ENCODE results near the gene JAKMIP2.

JAKMIP2 gene

DNA sequence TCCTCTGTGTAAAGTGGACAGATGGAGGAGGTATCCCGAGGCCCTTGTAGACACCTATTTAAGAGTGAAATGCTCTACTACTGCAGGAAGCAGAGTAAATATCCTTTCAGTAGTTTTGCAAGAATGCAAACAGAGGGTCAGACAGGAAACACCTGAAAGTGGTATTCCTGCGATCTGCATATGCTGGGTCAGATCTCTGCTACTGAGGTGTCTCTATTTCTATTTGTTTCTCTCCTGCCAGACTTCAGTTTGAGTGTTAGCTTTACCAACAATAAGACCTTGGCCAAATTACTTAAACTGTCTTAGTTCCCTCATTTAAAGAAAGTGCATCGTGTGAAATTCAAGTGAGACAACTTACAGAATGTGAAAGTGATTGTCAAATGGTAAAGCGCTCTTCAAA lies 47.6 kb downstream of the JAKMIP2 start:
- H3K27me3 ChIP-seq (ENCODE audit: insufficient read depth, low read length, poor library complexity, severe bottlenecking): no peaks in the 10 kb centered on the region
- H4K20me1 ChIP-seq (ENCODE audit: insufficient read depth, low read length, poor library complexity, severe bottlenecking): no peaks in the 10 kb centered on the region
- TF ChIP-seq, protein P1, sequence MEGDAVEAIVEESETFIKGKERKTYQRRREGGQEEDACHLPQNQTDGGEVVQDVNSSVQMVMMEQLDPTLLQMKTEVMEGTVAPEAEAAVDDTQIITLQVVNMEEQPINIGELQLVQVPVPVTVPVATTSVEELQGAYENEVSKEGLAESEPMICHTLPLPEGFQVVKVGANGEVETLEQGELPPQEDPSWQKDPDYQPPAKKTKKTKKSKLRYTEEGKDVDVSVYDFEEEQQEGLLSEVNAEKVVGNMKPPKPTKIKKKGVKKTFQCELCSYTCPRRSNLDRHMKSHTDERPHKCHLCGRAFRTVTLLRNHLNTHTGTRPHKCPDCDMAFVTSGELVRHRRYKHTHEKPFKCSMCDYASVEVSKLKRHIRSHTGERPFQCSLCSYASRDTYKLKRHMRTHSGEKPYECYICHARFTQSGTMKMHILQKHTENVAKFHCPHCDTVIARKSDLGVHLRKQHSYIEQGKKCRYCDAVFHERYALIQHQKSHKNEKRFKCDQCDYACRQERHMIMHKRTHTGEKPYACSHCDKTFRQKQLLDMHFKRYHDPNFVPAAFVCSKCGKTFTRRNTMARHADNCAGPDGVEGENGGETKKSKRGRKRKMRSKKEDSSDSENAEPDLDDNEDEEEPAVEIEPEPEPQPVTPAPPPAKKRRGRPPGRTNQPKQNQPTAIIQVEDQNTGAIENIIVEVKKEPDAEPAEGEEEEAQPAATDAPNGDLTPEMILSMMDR (conservative IDR thresholded peaks at IDR 0.05; ENCODE audit: low read length): no peak
- no peak for TF ChIP-seq EZH2phosphoT487 (IDR thresholded peaks at IDR 0.05; ENCODE audit: borderline replicate concordance)
- no peaks in the 10 kb centered on the region for H3K9me2 ChIP-seq (replicated peaks; ENCODE audit: low read depth, low read length)
- no peaks in the 10 kb centered on the region for H3K79me2 ChIP-seq (ENCODE audit: insufficient read depth, low read length)
- no peaks in the 10 kb centered on the region for H3K36me3 ChIP-seq (ENCODE audit: insufficient read depth, low read length)
- peak overlapping the region; percentile 51 for H3K4me2 ChIP-seq (ENCODE audit: low read depth, low read length, poor library complexity, severe bottlenecking)
- H3F3A ChIP-seq (ENCODE audit: low read depth): no peaks in the 10 kb centered on the region
- H2AFZ ChIP-seq (ENCODE audit: low read length): no peak overlapping the region
- H3K9me3 ChIP-seq (ENCODE audit: insufficient read depth, low read depth, low read length): no peaks in the 10 kb centered on the region
- no peak overlapping the region for H3K9ac ChIP-seq (ENCODE audit: low read depth, low read length, poor library complexity, severe bottlenecking)
- H3K4me3 ChIP-seq (ENCODE audit: low read length, poor library complexity, severe bottlenecking): peak overlapping the region; percentile 34
- peaks cover 12% of the 10 kb centered on the region for H3K4me1 ChIP-seq (ENCODE audit: insufficient read depth, low read length, poor library complexity, severe bottlenecking)

DNA sequence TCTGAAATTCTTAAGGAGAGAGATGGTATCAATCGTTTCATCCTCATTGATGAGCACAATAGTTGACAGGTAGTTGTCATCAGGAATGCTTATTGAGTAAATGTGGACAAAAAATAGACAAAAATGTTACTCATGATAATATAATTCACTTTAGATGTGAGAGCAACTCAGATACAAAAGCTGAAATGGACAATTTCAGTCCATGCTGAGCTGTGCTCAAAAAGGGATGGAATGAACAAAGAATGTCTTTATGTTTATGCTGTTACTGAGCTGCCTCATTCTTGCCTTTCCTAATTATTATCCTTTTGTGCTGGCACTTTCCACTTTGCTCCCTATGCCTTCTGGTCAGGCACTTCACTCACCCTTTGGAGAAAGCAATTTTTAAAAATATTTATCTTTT lies 49.5 kb downstream of the JAKMIP2 start:
- Histone ChIP-seq H3K4me3 (ENCODE audit: low read length, poor library complexity, severe bottlenecking) (no peak overlapping the region), H4K20me1 (ENCODE audit: insufficient read depth, low read length, poor library complexity, severe bottlenecking) (no peaks in the 10 kb centered on the region), H3K9me2 (replicated peaks; ENCODE audit: low read depth, low read length) (no peaks in the 10 kb centered on the region), H3K27me3 (ENCODE audit: insufficient read depth, low read length, poor library complexity, severe bottlenecking) (no peaks in the 10 kb centered on the region), H3F3A (ENCODE audit: low read depth) (no peaks in the 10 kb centered on the region), H3K4me1 (ENCODE audit: insufficient read depth, low read length, poor library complexity, severe bottlenecking) (peaks cover 12% of the 10 kb centered on the region), H2AFZ (ENCODE audit: low read length) (no peak overlapping the region), H3K9ac (ENCODE audit: low read depth, low read length, poor library complexity, severe bottlenecking) (no peak overlapping the region), H3K4me2 (ENCODE audit: low read depth, low read length, poor library complexity, severe bottlenecking) (no peak overlapping the region), H3K9me3 (ENCODE audit: insufficient read depth, low read depth, low read length) (no peaks in the 10 kb centered on the region), H3K79me2 (ENCODE audit: insufficient read depth, low read length) (no peaks in the 10 kb centered on the region), H3K36me3 (ENCODE audit: insufficient read depth, low read length) (no peaks in the 10 kb centered on the region)
- no peak for TF ChIP-seq EZH2phosphoT487 (IDR thresholded peaks at IDR 0.05; ENCODE audit: borderline replicate concordance)
- TF ChIP-seq, protein P1 (conservative IDR thresholded peaks at IDR 0.05; ENCODE audit: low read length): no peak

DNA sequence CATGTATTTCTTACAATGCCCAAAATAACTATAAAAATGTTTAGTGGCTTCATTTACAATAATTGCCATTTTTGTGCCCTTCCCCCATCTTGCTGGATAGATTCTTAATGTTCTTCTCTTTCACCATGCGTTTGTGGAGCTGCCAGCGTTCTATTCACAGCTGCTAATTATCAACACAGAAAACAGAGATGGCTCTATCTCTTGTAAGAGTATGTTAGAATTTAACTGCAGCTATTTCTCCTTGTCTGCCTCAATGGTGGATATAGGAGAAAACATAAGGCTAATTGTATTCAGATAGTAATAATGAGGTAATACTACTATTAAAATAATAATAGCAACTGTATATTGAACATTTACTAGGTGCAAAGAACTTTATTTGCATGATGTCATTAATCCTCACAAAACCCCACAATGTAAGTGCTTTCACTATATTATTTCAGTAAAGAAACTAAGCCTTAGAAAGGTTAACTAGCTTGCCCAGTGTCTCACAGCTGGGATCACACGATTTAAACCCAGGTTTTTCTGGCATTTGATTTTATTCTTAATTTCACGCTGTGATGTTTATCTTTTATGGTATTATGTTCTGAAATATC lies 50.1 kb downstream of the JAKMIP2 start:
- H3K36me3 ChIP-seq (ENCODE audit: insufficient read depth, low read length): no peaks in the 10 kb centered on the region
- H3K4me2 ChIP-seq (ENCODE audit: low read depth, low read length, poor library complexity, severe bottlenecking): no peak overlapping the region
- no peaks in the 10 kb centered on the region for H3K9me3 ChIP-seq (ENCODE audit: insufficient read depth, low read depth, low read length)
- no peak overlapping the region for H3K4me3 ChIP-seq (ENCODE audit: low read length, poor library complexity, severe bottlenecking)
- H4K20me1 ChIP-seq (ENCODE audit: insufficient read depth, low read length, poor library complexity, severe bottlenecking): no peaks in the 10 kb centered on the region
- H3K9ac ChIP-seq (ENCODE audit: low read depth, low read length, poor library complexity, severe bottlenecking): no peak overlapping the region
- no peaks in the 10 kb centered on the region for H3F3A ChIP-seq (ENCODE audit: low read depth)
- TF ChIP-seq, protein P1 (conservative IDR thresholded peaks at IDR 0.05; ENCODE audit: low read length): no peak
- no peak for TF ChIP-seq EZH2phosphoT487 (IDR thresholded peaks at IDR 0.05; ENCODE audit: borderline replicate concordance)
- H3K27me3 ChIP-seq (ENCODE audit: insufficient read depth, low read length, poor library complexity, severe bottlenecking): no peaks in the 10 kb centered on the region
- no peaks in the 10 kb centered on the region for H3K9me2 ChIP-seq (replicated peaks; ENCODE audit: low read depth, low read length)
- no peaks in the 10 kb centered on the region for H3K79me2 ChIP-seq (ENCODE audit: insufficient read depth, low read length)
- peaks cover 12% of the 10 kb centered on the region for H3K4me1 ChIP-seq (ENCODE audit: insufficient read depth, low read length, poor library complexity, severe bottlenecking)
- H2AFZ ChIP-seq (ENCODE audit: low read length): no peak overlapping the region
